Measurements from ENCODE around the gene CACNB1.

DNA sequence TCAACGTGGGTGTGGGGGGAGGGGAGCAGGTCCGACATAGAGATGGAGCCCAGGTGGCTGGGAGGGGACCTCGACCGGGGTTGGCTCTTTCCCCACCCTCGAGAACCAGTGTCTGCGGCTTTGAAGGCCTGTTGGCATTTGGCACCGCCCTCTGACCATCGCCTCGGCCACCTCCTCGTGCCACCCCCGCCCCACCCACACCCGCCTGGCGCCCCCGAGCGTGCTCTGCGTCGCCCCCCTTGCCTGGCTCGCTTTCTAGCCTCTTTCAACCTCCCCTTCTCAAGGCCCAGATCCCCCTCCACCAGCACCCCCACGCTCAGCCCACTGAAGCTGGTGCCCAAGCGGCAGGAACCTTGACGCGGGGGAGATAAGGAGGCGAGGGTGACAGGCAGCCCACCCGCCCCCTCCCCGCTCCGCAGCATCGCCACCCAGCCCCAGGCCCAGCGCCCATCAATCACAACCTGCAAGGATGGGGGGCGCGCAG, 619 bp downstream of the CACNB1 start:
- TF ChIP-seq, protein P1, sequence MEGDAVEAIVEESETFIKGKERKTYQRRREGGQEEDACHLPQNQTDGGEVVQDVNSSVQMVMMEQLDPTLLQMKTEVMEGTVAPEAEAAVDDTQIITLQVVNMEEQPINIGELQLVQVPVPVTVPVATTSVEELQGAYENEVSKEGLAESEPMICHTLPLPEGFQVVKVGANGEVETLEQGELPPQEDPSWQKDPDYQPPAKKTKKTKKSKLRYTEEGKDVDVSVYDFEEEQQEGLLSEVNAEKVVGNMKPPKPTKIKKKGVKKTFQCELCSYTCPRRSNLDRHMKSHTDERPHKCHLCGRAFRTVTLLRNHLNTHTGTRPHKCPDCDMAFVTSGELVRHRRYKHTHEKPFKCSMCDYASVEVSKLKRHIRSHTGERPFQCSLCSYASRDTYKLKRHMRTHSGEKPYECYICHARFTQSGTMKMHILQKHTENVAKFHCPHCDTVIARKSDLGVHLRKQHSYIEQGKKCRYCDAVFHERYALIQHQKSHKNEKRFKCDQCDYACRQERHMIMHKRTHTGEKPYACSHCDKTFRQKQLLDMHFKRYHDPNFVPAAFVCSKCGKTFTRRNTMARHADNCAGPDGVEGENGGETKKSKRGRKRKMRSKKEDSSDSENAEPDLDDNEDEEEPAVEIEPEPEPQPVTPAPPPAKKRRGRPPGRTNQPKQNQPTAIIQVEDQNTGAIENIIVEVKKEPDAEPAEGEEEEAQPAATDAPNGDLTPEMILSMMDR (IDR thresholded peaks at IDR 0.05): no peak
- TF ChIP-seq POLR2A (IDR thresholded peaks at IDR 0.05) (no peak), POLR2AphosphoS5 (IDR thresholded peaks at IDR 0.05) (no peak)
